HUDEP-2 (cell line): ENCODE measurements around the gene MON1A.

Source experiments
- DNase-seq, 76 experiments: peaks; one replicate each; lab custom pipeline; 2025; ENCODE audit not compliant: unreplicated experiment in 76 of 76; lab: John Stamatoyannopoulos, UW

Gene MON1A

GRCh38 chr3:49859576-49860305, 69.9 kb downstream of the MON1A start:
- DNase-seq, result no peak
